Sciatic nerve (tissue), 2 donors: ENCODE measurements around the gene KLF16. TPM values are rescaled to one million over a fixed set of nuclear protein-coding genes. Genes with fewer than 3 reads are reported as not detected.
A peak's percentile ranks its signal among the peaks of the same experiment; 100 is the strongest.
"Not testable (repeated sequence)": the region's sequence is repeated elsewhere in the genome, so short reads cannot be mapped to it uniquely, and the experiment has no call there.

Experiments used
- ATAC-seq: fragments of 200-7000 bp; cut with Tn5 transposase; one replicate; pipeline ENCODE4 v1.9.1; 2020; ENCODE audit warnings: mild to moderate bottlenecking, moderate library complexity
- DNase-seq: peaks from one replicate; pipeline ENCODE4 v3.0.0-alpha.2; 2020; ENCODE audit warnings: low spot score
- intact Hi-C: fragments of 100-400 bp; cut with DNase I; formaldehyde crosslinking; loops from one replicate; pipeline ENCODE4 v1.14.2; 2022
- total RNA-seq: library from RNA; stranded (reverse); fragmentation: NEBNext Ultra II Directional; extraction: Animal tissue kit (Norgen Biotek cat#: 25700); gene quantifications from one replicate; pipeline ENCODE4 v1.2.1, GENCODE V29; 2021
- donor health status: DM: no; HTN: no; CAD: no.
- donor health status: DM: no; HTN: no; CAD: no.

Gene KLF16
- total RNA-seq = 20.2 TPM

DNA sequence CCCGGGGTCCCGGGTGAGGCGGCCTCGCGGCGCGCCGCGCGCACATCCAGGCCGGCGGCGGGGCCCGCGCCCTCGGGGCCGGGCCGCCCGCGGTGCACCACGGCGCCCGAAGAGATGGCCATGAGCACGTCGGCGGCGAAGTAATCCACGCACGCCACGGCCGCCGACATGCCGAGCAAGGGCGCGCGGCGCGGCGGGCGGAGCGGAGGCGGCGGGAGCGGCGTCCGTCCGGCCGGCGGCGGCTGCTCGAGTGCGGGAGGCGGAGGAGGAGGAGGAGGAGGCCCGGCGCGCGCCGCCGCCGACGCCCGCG, at the start of gene KLF16:
Gene KLF16 (minus strand): TSS at position 252 of the 310 bp plus-strand sequence. CDS start 82 bp downstream, at position 170.
- ATAC-seq = no peak
- intact Hi-C loops = no loop called here
- no peak for DNase-seq

DNA sequence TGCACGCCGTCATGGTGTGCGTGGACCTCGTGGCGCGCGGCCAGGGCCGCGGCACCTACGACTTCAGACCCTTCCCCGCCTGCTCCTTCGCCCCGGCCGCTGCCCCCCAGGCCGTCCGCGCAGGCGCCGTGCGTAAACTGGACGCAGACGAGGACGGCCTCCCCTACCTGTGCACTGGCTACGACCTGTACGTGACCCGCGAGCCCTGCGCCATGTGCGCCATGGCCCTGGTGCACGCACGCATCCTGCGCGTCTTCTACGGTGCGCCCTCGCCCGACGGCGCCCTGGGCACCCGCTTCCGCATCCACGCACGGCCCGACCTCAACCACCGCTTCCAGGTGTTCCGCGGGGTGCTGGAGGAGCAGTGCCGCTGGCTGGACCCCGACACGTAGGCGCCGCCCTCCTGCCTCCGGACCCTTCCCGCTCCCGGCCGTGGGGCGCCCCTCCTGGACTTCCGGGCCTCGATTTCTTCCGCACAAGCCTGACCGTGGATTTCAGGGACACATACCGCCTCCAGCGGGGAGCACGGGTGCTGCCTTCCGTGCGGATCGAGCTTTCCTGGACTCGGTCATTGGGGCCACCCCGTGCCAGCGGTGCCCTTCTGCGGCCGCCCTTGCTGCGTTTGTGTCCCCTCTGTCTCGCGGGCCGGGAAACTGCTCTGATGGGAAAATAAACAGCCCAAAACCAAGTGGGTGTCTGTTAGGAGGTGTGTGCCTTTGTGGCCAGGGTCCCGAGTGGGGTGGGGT, 49.6 kb upstream of the KLF16 start:
- ATAC-seq (no peak), DNase-seq (no peak)
- intact Hi-C loops = no loop called here

DNA sequence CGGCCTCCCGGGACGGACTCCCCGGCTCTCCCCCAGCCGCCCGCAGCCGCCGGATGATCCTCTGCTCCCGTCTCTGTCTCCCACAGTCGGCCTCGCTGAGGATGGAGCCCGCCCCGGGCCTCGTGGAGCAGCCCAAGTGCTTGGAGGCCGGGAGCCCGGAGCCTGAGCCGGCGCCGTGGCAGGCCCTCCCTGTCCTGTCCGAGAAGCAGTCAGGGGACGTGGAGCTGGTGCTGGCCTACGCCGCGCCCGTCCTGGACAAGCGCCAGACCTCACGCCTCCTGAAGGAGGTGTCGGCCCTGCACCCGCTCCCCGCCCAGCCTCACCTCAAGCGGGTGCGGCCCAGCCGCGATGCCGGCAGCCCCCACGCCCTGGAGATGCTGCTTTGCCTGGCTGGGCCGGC, 48.6 kb upstream of the KLF16 start:
- DNase-seq (no peak), ATAC-seq (no peak)
- intact Hi-C loops = no loop called here

DNA sequence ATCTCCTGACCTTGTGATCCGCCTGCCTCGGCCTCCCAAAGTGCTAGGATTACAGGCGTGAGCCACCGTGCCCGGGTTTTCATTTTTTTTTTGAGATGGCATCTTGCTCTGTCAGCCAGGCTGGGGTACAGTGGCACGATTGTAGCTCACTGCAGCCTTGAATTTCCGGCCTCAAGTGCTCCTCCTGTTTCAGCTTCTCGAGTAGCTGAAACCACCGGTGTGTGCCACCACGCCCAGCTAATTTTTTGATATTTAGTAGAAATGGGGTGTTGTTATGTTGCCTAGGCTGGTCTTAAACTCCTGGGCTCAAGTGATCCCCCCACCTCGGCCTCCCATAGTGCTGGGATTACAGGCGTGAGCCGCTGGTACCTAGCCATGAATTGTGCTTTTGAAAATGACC, 47.7 kb upstream of the KLF16 start:
- DNase-seq (no peak), ATAC-seq (no peak)
- intact Hi-C loops = no loop called here

DNA sequence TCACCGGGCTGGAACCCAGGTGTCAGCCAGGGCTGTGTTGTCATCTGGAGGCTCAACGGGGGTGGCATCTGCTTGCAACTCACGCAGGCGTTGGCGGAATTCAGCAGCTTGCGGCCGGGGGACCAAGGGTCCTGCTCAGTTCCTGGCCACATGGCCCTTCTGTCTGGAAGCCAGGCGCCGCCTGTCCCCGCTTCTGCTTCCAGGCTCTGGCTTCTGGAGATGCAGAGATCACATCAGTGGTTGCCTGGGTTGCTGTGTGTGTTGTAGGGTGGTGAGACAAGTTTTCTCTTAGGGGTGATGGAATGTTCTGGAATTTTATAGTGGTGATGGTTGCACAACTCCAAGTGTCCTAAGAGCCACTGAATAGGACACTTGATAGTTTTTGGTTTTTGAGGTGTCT, 46.8 kb upstream of the KLF16 start:
- intact Hi-C loops = no loop called here
- DNase-seq (no peak), ATAC-seq (no peak)

DNA sequence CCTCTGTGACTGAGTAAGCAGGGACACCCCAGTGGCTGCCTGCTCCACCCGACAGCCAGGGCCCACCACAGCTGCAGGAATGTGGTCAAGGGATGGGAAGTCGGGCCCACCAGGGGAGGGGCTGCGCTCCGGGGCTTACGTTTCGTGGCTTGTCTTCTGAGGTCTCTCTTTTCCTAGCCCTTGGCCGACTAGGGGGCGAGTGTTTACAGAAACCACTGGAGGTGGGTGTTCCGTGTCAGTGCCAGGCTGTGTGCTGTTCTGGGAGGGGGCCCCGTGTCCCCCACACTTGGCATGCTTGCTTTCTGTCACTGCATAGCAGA, 46.3 kb upstream of the KLF16 start:
- ATAC-seq (no peak), DNase-seq (no peak)
- intact Hi-C loops = no loop called here

DNA sequence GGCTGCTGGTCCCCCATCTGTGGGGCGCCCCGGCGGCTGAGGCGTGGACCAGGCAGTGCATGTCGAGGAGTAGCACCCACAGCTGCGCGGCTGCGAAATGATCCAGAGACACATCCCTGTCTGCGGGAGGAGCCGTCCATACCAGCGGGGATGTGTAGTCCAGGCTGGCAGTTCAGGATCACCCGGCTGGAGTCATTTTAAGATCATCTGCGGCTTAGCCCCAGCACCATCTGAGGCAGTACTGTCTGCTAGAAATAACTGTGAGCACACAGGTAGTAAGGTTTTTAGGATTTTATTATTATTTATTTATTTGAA, 44.9 kb upstream of the KLF16 start:
- intact Hi-C loops = no loop called here
- no peak for ATAC-seq
- no peak for DNase-seq

DNA sequence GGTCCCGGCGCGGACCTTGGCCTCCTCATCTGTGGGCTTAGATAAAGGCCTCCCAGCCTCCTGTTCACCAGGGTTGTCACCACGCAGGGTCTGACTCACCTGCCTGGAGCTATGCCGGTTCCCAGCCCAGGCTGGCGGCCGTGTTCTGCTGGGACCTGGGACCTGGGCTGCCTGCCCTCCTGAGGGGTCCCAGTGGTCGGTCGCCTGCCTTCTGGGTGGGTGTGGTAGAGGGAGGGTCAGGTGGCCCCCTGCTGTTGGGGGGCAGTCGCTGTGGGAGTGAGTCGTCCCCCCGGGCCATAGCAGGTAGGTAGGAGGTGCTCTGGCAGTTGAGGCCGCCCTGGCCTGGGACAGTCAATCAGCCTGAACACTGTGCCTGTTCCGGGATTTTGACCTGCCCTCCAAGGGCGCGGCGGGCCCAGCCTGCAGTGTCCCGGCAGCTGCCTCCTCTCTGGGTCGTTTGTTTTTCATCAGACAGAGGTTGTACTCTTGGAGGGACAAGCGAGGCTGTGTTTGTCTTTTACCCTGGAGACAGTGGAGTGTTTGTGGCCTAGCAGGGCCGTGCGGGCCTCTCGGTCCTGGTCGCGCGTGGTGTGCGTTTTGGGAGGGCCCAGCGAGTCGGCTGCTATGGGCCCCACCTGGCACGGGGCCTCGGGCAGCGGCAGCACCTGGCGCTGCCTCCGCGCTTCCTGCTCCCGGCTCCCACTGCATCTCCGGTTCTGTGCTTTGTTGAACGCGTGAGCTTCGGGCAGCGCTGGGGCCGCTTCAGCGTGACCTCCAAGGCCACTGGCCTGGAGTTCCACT, 44.4 kb upstream of the KLF16 start:
- no peak for ATAC-seq
- intact Hi-C loops = no loop called here

DNA sequence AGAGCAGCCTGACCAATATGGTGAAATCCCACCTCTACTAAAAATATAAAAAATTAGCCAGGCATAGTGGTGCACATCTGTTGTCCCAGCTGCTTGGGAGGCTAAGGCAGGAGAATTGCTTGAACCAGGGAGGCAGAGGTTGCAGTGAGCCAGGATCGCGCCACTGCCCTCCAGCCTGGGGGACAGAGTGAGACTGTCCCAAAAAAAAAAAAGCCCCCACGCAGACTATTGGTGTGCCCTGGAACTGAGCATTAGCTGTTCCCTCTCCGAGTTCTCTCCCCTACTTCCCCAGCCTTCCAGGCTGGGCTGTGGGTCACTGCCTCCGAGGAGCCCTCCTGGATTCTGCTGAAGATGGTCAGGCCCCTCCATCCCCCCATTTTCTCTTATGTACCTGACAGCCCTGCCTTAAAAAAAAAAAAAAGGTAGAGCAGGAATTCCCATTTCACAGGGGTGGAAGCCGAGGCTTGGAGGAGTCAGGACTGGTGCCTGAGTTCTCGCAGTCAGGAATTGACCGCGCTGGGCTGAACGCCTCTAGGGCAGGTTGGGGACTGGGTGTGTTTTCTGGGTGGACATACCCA, 43.7 kb upstream of the KLF16 start:
- ATAC-seq (no peak), DNase-seq (no peak)
- intact Hi-C loops = no loop called here

More for the DNA sequence above, 44.4 kb upstream of the KLF16 start:
- no peak for DNase-seq

DNA sequence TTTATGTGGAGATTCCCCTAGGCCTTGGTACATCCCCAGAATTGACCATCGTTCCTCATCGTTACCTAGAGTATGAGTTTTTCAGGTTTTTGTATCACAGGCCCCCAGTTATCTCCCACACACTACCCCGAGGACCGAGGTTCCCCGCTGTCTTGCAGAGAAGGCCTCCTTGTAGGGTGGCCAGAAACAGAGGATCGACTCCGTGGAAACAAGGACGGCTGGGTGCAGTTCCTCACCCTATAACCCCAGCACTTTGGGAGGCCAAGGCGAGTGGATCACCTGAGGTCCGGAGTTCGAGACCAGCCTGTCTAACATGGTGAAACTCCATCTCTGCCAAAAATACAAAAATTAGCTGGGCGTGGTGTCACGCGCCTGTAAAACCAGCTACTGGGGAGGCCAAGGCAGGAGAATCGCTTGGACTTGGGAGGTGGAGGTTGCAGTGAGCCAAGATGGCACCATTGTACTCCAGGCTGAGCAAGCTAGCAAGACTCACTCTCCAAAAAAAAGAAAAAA, 42.5 kb upstream of the KLF16 start:
- DNase-seq (no peak), ATAC-seq (no peak)
- intact Hi-C loops = no loop called here

DNA sequence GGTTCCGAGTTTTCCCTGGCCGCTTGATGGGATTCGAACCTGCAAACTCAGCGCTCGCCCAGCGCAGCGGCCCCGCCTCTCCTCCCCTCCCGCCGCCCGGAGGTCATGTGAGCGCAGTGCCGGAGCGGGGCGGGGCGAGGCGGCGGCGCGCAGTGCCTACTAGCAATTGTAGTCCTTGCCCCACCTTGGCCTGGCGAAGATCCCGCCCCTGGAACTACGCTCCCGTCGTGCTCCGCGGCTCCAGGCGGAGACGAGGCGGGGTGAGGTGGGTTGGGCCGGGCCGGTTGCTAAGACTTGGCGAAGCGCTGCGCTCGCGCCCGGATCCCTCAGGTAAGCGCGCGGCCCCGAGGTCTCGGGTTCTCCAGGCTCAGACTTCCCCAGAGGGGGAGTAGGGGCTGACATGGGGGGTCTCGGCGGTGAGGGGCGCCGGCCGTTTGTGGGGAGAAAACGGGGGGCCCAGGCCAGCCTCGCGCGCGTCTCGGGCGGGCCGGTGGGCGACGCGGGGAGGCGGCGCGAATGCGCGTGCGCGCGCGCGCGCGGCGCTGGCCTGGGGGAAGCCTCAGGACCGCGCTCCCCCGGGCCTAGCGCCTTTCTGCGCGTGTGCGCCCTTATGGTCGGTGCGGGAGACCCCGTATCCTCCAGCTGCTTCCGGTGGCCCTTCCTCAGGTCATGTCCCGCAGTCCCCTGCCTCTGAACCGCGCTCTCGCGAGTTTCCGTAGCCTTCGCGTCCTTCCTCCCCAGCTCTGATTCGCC, 41.9 kb upstream of the KLF16 start, which contains the start of the genes ADAT3 and SCAMP4:
Gene ADAT3 (plus strand): TSS at position 290 of the 753 bp plus-strand sequence. CDS start 6,649 bp downstream, outside the sequence.
Gene SCAMP4 (plus strand): TSS at position 290 of the 753 bp plus-strand sequence. CDS start 9,621 bp downstream, outside the sequence.
- intact Hi-C loops = no loop called here
- ATAC-seq = peak; percentile 97
- DNase-seq = peak; percentile 99

DNA sequence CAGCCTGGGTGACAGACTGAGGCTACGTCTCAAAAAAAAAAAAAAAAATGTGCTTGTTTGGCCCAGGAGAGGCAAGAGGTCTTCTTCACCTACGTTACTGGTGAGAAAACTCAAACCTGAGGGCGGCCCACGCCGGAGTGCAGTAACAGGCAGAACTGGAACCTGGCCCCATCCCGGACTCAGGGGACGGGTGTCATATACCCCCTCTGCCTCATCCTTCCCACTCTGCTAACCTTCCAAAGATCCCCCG, 41.4 kb upstream of the KLF16 start:
- intact Hi-C loops = no loop called here
- ATAC-seq (peak; percentile 0), DNase-seq (no peak)

DNA sequence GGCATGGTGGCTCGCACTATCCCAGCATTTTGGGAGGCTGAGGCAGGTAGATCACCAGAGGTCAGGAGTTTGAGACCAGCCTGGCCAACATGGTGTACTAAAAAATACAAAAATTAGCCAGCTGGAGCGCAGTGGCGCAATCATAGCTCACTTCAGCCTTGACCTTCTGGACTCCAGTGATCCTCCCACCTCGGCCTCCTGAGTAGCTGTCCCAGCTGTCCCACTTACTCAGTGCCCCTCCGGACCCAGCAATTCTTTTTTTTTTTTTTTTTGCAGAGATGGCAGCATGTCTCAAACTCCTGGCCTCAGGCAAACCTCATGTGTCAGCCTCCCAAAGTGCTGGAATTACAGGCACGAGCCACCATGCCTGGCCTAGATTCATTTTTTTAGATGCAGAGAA, 39.5 kb upstream of the KLF16 start:
- ATAC-seq (no peak), DNase-seq (no peak)
- intact Hi-C loops = no loop called here

DNA sequence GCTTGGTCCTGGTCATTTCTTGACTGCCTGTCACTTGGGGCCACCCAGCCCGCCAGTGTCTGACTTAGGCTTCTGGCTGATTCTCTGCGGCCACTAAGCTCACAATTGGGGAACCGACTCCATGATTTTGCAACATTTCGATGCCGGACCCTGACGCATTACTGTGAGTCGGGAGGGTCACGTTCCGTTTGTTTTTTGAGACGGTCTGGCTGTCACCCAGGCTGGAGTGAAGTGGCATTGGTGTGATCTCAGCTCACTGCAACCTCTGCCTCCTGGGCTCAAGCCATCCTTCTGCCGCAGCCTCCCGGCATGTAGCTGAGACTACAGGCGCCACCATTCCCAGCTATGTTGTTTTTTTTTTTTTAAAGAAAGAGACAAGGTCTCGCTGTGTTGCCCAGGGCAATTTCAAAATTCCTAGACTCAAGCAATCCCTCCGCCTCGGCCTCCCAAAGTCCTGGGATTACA, 38.6 kb upstream of the KLF16 start:
- DNase-seq (no peak), ATAC-seq (no peak)
- intact Hi-C loops = no loop called here

DNA sequence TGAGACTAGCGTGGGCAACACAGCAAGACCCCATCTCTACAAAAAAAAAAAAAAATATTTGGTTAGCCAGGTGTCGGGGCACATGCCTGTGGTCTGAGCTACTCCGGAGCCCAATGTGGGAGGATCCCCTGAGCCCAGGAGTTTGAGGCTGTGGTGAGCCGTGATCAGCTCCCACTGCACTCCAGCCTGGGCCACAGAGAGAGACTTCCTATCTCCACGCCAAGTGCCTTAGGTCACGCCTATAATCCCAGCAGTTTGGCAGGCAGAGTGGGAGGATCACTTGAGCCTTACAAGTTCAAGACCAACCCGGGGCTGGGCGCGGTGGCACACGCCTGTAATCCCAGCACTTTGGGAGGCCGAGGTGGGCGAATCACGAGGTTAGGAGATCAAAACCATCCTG, 33.1 kb upstream of the KLF16 start:
- ATAC-seq = no peak
- no peak for DNase-seq
- intact Hi-C loops = no loop called here

DNA sequence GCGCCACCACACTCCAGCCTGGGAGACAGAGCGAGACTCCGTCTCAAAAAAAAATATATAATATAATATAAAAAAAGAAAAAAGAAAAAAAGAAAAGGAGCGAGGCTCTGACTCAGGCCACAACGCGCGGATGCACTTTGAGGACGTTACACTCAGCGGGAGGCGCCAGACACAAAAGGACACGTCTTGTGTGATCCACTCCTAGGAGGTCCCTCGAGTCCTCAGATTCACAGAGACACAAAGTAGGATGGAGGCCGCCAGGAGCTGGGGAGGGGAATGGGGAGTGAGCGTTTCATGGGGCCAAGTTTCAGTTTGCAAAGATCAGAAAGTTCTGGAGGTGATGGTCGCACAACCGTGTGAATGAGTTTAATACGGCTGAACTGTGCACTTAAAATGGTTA, 30.4 kb upstream of the KLF16 start:
- intact Hi-C loops = no loop called here
- DNase-seq = no peak
- no peak for ATAC-seq

DNA sequence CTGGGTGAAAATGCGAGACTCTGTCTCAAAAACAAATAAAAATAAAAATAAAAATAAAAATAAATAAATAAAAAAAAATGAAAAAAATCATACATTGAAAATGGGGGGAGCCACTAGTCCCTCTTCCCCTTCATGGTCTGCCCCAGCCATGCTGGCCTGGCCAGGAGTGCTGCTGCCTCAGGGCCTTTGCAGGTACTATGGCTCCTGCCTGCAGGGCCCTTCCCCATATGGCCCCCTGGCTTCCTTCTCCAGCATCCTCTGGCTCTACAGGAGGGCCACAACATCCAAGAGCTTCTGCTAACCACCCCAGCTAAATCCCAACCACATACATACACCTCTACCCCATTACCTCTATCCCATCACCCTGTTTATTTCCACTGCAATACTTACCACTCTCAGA, 26.5 kb upstream of the KLF16 start:
- DNase-seq = no peak
- intact Hi-C loops = no loop called here
- no peak for ATAC-seq

DNA sequence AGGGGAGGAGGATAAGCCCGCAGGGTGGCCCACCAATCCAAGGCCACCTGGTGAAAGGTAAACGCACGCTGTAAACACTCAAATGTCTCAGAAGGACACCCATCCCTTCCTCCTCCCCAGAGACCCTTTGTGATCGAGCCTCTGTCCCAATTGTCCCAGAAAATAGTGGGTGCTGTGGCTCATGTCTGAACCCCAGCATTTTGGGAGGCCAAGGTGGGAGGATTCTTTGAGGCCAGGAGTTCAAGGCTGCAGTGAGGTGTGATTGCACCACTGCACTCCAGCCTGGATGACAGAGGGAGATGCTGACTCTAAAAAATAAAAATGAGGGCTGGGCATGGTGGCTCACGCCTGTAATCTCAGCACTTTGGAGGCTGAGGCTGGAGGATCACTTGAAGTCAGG, 25.0 kb upstream of the KLF16 start:
- intact Hi-C loops = no loop called here
- ATAC-seq = no peak

DNA sequence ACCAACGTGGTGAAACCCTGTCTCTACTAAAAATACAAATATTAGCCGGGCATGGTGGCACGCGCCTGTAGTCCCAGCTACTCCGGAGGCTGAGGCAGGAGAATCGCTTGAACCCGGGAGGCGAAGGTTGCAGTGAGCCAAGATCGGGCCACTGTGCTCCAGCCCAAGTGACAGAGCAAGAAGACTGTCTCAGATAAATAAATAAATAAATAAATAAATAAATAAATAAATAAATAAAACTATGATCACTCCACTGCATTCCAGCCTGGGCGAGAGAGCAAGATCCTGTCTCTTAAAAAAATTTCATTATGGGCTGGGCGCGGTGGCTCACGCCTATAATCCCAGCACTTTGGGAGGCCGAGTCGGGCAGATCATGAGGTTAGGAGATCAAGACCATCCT, 23.0 kb upstream of the KLF16 start:
- intact Hi-C loops, ATAC-seq, DNase-seq: not testable (repeated sequence)

More for the DNA sequence above, 25.0 kb upstream of the KLF16 start:
- no peak for DNase-seq
